Stimulated activated CD8-positive, alpha-beta memory T cell treated with anti-CD3 and anti-CD28 coated beads, Interleukin-4, amount 100 ng/mL, for 1 hour (primary cell): ENCODE results near the gene TBC1D10A.

Source experiments
- DNase-seq, 2 donors: peaks; one replicate each; pipeline ENCODE4 v3.0.0-alpha.2; 2020; ENCODE audit warnings: low read depth in 2 of 2, low spot score in 1 of 2

The TBC1D10A gene

DNA sequence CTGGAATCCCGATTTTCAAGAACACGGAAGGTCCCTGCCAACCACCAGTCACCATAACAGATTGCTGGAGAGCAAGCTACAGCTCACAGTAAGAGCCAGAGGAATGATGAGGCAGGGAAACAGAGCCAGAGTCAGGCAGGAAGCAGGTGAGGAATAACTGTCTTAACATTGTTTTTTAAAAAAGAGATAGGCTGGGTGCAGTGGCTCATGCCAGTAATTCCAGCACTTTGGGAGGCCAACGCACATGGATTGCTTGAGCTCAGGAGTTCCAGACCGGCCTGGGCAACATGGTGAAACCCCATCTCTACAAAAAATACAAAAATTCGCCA is 24.0 kb downstream of the TBC1D10A start:
- no peak for DNase-seq

DNA sequence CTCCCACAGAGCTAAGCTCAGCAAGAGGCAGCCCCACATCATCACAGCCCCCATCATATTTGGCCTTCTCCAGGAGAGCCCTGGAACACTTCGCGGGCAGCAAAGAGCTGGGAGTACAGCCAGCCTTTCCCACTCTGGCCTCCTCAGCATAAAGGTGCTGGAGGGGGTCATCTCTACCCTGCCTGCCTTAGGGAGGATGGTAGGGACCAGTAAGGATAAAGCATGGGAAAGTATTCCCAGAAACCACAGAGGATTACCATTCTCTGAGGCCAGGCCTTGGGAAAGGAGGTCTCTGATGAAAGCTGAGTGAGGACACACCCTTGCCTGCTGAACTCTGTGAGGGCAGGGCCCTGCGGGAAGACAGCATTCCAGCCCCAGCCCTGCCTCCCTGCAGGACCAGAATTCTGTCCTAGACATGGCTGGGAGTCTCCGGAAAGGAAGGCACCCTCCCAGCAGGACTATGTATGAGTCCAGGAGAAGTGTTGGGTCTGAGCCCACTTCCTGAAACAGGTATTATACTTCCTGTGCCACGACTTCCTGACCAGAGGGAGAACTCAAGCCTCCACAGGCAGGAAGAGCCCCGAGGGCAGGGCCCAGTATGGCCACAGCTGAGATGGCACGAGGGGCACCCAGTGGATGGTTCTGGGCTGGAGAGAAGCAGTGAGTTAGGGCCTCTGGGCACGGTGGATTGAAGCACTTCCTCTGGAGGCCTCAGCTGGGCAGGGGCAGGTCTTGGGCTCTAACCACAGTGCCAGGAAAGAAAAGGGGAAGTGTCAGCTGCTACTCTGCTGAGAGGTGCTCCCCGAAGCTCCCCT is 24.5 kb downstream of the TBC1D10A start:
- no peak for DNase-seq

DNA sequence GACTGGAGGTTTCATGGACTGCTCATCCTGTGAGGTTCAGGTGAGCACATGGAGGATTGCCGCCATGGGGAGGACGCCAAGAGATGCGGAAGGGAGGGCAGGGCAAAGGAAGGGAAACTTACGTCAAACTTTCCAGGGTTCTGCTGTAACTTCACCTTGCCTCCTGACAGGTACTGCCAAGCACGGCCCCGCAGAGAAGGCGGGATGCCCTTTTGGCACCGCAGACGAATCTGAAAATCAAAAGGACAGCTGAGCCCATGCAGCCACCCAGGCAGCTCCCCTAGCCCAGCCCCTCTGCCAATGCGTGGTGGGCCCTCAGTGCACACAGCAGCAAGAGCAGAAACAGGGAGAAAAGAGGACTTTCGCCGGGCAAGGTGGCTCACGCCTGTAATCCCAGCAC is 27.4 kb downstream of the TBC1D10A start:
- DNase-seq: no peak

DNA sequence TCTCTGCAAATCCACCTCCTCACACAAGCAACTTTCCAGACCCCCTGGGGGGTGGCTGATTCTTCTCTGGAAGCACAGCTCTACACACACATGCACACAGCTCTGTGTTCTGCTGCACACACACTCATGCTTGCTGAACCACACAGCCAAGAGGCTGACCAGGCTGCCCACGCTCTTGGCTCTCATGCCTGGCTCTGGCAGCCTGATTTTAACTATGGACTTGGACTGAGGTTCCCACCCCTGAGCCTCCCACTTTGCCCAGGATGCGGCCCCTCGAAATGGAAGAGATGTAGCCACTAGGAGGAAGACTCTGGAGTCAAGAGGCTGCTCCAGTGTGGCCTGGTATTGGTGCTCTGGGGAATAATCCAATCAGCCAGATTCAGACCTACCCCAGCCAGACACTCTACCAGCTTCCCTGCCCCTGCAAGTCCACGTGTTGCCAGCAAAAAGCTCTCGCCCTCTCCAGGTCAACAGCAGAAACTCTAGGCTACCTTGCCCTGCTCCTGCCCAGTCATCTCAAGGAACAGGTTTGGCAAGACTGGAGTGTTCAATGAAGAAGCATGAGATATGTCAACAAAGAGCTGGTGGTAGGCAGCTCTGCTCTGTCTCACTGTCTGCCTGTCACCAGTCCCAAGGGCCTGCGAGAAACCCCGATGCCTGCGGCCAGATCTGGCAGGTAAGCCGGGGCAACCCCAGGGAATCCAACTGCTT is 28.6 kb downstream of the TBC1D10A start:
- no peak for DNase-seq

DNA sequence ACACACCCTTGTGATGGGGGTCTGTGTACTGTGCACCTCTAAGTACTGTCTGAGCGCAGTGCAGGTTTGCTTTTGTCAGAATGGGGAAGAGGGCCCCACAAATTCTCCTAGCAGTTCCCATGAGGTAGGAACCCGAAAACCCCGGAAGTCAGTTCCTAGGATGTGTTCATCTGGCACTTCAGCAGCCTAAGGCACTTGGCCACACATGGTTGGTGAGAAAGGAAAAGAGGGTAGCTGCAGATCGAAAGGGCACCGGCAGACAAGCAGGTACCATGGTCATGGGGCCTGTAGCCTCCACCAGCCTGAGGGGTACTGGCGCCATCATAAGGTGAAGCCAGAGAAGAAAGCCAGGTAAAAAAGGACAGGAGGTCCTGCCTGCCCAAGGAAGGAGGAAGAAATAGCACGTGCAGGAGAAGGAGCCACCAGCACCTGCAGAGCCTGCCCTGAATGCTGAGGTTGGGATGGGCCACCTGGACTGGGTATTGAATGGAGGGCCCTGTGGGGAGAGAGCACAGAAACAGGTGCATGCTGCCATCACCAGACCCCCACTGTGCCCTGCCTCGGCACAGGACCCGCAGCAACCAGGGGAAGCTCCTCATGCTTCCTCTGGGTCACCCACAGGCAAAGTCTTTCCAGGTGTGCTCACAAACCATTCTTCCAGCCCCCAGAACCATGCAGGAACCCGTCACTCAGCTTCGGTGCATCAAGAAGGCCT is 29.3 kb downstream of the TBC1D10A start:
- no peak for DNase-seq

DNA sequence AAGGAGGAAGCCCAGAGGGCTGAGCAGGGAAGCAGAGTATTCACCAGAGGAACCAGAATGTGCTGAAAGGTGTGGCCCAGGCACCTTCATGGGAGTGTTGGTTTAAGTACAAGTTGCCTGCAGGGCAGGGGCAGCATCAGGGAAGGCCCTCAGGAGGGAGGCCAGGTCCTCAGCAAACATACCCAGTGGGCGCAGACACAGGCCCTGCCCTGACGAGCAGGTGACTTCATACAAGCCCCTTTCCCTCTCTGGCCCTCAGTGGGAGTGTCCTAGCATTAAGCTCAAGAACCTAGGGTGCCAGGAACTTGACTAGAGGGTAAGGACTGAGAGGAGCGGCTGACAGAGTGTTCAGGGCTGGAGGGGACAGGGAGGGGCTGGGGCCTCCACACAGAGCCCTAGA is 29.9 kb downstream of the TBC1D10A start:
- no peak for DNase-seq

DNA sequence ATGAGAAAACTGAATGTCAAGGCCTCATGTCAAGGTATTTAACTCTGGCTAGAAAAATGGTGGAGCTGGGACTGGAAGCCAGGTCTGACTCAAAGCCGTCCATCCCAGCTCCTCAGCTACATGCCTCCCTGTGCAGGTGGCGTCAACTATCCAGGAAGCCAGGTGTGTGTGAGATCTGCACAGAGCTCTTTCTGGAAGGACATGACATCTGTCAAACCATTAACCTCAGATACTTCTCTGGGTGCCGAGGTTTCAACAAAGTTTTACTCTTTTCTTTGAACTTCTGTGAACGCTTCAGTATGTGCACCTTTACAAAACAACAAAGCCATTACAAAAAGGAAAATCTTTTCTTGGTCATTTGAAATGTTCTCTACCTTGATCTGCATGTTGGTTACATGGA is 30.4 kb downstream of the TBC1D10A start:
- DNase-seq: no peak

DNA sequence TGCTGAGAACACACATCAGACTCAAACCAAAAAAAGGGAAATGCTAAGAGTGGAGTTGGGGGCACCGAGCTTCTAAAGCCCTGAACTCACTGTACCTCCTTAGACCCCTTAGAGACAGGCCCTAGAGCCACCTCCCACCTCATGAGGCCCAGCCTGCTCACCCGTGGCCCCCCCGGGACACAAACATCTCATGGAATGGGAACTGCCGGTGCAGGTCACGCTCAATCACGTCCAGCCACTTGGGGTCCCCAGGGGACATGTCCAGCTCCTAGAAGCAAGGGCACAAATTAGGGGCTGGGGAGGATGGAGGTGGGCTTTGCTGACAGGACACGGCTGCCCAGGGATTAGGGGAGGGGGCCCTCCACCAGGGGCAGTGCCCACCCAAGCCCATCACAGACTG is 31.2 kb downstream of the TBC1D10A start:
- DNase-seq: no peak

DNA sequence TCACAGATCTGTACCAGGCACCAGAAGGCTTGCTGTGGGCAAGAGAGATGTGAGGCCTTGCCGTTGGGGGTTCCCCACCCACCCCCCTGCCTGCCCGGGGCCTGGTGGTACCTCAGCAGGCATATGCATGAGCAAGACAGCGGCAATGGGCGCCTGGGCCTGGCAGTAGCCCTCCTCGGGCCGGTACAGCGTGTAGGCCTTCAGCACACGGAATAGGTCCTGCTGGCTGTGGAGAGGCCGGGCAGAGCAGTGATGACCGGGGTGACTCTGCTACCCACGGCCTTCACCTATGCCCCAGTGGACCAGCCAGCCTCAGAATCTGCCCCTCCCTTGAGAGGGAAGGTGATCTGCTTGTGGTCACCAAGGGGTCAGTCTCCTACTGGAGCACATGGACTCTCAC is 31.9 kb downstream of the TBC1D10A start:
- no peak for DNase-seq

DNA sequence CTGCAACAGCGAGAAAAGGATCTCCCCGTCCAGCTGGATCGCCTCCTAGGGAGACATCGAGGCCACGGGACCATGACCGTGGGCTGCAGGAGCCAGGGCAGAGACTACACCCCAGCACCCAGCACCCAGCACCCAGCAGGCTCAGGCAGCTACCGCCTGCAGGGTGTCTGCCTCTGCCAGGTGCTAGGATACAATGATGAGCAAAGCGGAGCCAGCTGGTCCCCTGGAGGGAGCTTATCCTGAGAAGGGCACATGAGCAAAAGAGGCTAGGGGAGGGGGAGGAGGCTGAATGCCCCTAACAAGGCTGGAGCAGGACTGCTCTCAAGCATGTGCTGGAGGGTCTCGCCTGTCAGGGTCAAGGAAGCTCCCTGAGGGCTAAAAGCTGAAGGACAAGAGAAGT is 32.7 kb downstream of the TBC1D10A start:
- no peak for DNase-seq

DNA sequence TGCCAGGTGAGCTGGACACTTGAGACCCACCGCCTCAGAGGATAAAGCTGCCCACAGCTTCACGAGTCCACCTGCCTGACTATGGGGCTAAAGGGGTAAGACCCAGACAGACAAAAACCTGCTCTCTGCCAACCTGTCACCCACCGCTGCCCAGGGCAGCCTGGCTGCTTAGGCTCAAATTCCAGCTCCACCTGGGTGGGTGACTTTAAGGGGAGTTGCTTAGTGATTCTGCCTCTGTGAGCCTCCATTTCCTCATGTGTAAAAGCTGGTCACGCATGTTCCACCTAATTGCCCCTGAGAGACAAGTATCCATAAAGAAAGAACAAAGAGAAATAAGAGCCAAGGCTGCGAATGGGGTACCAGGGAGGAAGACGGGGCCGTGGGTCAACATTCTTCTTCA is 33.7 kb downstream of the TBC1D10A start:
- no peak for DNase-seq

DNA sequence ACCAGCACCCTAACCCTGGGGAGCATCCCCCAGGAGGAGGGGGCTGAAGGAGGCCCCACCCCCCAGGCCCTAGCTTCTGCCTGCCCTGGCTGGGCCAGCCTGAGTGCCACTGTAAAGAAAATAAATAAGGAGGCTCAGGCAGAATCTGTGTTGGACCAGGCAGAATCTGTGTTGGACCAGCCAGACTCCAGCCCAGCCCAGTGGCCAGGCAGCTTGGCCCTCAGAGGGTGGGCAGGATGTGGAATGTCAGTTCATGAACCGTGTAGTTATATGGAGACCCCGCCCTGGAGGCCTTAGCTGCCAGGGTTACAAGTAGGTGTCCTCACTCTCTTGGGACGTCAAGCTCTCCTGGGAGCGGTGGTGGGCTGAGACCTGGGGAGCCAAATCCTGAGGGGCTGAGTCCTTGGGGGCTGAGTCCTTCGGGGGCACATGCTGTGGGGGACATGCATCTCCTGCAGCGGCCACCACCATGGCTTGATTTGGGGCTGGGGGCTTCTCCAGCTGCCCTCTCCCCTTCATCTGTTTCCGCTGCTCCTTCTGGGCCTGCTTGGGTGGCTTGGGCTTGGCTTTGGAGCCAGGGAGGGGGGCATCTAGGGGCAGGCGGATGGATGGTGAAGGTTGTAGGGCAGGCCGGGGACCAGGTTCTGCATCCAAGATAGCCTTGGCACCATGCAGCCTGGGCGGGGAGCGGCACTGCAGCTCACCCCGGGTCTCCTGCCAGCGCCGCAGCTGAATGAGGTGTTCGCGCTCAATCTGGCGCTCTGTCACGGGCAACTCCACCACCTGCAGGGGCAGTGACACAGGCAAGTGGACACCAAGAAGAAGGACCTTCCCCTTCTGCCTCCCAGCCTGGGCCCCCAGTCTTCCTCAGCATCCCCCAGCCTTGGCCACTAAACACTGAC is 34.4 kb downstream of the TBC1D10A start:
- DNase-seq: no peak

DNA sequence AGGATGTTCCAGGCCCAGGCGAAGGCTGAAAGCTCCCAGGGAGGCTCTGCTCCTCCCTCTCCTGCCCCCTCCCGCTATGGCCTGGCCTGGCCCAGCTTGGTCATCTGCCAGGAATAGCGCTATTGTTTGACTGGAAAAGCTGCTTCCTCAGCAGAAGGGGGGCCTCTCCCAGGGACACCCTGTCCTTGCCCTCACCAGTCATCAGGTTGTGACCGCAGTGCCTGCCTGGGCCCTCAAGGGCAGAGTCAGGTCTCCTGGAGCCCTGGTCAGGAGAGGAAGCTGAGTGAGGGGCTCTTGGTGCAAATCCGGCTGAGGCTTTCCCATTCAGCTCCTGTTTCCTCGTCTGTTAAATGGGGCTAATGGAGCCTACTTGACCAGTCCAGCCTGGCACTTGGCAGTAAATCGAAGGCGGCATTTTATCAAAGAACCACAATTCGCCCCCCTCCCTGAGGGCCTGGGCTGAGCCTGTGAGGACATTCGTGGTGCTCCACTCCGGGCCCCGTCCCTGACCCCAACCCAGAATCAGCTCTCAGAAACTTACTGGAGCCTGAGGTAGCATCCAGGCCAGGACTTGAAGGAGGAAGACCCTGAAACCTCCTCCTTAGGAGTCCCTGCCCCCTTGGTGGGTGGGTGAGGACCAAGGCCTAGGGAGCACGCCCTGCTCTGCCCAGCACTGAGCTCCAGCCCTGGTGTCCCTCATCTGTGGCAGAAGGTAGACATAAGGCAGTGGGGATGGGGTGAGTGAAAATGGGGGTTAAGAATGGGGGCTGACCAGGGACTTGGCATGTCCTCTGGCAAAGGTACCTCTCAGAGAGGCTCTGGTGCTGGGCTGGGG is 35.5 kb downstream of the TBC1D10A start:
- DNase-seq: no peak

DNA sequence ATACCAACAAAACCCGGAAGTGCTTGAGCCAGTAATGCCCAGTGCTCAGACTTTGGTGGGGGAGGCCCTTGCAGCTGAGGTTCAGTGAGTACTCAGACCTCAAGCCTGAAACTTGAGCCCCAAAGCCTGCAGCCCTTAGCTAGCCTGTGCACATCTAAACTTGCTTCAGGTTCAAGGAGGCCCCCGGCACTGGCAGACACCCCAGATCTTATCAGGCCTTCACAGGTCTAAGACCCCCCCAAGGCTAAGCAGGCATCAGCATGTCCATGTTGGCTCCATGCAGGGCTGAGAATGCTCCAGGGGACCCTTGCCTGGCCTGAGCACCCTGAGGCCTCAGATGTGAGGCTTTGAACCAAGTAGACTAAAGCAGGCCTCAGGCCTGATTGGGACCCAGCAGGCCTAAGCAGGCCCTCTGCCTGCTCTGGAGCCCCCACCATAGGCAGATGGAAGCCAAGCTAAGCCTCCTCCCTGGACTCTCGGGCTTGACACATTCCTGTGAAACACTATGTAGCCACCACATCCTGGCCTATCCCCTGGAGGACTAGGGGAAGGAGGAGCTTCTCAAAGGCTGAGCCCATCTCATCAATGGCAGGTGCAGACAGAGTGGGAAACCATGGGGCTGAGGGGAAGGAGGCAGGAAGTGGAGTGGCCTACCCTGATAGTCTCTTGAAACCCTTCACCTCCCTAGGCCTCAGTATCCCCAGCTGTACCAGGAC is 36.2 kb downstream of the TBC1D10A start:
- no peak for DNase-seq

DNA sequence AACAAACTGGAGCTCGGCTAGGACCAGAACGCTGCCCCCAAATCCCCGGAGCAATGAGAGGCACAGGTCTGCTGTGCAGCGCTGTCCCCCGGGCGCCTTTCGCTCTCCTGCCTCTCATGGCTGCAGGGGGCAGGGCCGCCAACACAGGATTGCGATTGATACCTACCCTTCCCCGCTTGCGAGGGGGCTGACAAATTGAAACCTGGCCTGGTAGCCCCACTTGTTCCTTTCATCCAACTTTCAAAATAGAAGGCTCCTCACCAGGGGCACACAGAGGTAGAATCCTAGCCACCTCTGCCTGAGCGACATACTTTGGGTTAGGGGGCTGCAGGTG is 36.8 kb downstream of the TBC1D10A start:
- no peak for DNase-seq

DNA sequence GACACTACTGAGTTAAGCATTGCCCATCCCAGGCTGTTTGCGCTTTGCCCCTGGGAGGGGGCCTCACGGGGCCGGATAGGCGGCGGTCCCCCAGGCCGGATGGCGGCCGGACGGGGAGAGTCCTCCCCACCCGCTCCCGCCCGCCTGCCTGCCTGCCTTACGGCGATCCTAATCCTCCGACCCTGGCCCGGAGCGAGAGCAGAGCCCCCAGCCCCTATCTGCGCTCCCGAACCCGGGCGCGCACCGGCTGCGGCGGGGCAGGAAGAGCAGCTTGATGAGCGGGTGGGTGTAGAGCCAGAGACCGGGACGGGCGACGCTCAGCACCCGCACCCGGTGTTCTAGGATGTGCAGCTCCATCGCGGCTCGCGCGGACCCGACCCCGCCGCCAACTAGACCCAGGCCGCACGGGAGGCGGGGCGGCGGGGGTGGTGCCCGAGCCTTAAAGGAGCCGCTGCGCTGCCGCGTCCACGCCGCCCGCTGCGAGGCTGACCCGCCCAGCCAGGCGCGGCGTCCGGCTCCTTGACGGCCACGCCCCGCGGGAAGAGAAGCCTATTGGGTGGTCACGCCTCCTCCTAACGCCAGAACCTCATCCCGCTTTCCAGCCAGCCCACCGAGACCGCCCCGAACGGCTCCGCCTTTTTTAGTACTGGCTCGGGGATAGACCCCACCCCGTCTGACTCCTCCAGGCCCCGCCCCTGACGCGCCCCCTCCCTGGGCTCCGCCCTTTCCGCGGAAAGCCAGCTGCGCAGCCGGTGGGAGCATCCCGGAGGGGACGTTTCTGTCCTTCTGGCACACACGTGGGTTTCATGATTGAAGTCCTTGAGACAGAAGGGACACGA is 37.4 kb downstream of the TBC1D10A start, which contains the start of gene CASTOR1:
Gene CASTOR1 (minus strand): TSS at position 365 of the 839 bp plus-strand sequence. CDS start 8 bp downstream, at position 357.
- DNase-seq: peak; percentile 79 to 83

DNA sequence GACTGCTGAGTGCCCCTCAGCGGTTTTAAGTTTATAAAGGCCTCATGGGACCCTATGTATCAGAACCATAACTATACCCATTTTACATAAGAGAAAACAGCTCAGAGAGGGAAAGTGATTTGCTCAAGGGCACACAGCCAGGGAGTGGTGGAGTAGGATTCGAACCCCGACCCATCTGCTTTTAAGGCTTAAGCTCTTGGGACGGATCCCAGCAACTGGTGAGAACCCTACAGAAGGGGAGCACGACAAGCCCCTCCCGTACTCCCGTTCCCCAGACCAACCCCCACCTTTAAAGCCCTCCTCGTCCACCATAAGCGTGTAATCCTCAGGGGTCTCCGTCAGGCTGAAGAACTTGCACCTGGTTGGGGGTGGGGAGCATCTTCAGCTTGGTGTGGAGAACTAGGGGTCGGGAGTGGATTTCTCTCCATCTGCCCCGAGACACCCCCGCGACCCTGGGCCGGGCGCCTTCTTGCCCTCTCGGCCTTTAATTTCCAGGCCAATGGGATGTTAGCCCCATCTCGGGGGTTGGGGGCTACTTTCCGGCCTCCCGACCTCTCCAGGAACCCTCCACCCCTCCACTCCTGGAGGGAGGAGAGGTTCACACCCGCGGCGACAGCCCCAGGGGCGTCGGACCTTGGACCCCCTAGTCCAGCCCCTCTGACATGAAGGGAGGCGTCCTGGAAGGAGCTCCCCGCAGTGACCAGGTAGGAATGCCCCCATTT is 38.2 kb downstream of the TBC1D10A start:
- no peak for DNase-seq
